GM12891 (cell line): ENCODE measurements around the gene ANP32B. TPM values are rescaled to one million over a fixed set of nuclear protein-coding genes. Genes with fewer than 3 reads are reported as not detected.

Experiments used
- DNase-seq: peaks from one replicate; pipeline ENCODE4 v3.0.0; 2011; ENCODE audit warnings: low spot score; ENCODE audit not compliant: insufficient read length
- FAIRE-seq: peaks from 2 replicates; lab custom pipeline; 2011; peaks lifted over from hg19 to GRCh38; lab: Jason Lieb, UNC
- PAX5 ChIP-seq: IDR thresholded peaks from 2 replicates; pipeline ENCODE4 v1.6.1; 2011; ENCODE audit warnings: low read length, moderate library complexity, mild to moderate bottlenecking; ENCODE audit not compliant: insufficient read depth, severe bottlenecking
- POLR2A ChIP-seq: IDR thresholded peaks from 2 replicates; pipeline ENCODE4 v1.6.1; 2011; ENCODE audit warnings: low read depth, low read length, control low read depth
- POLR2AphosphoS5 ChIP-seq: IDR thresholded peaks from 2 replicates; pipeline ENCODE4 v1.6.1; 2011; ENCODE audit warnings: low read depth, low read length, control low read depth
- POU2F2 ChIP-seq: IDR thresholded peaks from 2 replicates; pipeline ENCODE4 v1.6.1; 2011; ENCODE audit warnings: low read depth, mild to moderate bottlenecking, control low read depth, low read length, moderate library complexity
- SPI1 ChIP-seq: IDR thresholded peaks from 2 replicates; pipeline ENCODE4 v1.6.1; 2011; ENCODE audit warnings: low read depth, low read length, control low read depth
- TAF1 ChIP-seq: IDR thresholded peaks from 2 replicates; pipeline ENCODE4 v1.6.1; 2011; ENCODE audit warnings: low read depth, low read length, control low read depth
- polyA plus RNA-seq: library from polyadenylated mRNA; unstranded; fragments of >200 nt; gene quantifications from one replicate; pipeline ENCODE4 v1.2.1, GENCODE V29; 2012; ENCODE audit warnings: low read depth, missing spikeins, inconsistent platforms; ENCODE audit not compliant: missing spikeins

Gene ANP32B
- polyA plus RNA-seq = 230 TPM

GRCh38 chr9:97982683-97983588 lies at the start of gene ANP32B:
Gene ANP32B (plus strand): TSS chr9:97983341. CDS start chr9:97983556, 215 bp downstream.
- TF ChIP-seq TAF1 (peak; percentile 76), PAX5 (no peak), POLR2AphosphoS5 (peak; percentile 46), POLR2A (no peak), SPI1 (peak; percentile 70)
- FAIRE-seq (peak; percentile 98), DNase-seq (peak; percentile 80)

GRCh38 chr9:97934321-97935115 lies 48.6 kb upstream of the ANP32B start:
- FAIRE-seq (no peak), DNase-seq (no peak)

GRCh38 chr9:97935276-97935675 lies 47.9 kb upstream of the ANP32B start:
- no peak for TF ChIP-seq POLR2A
- TF ChIP-seq TAF1 = no peak
- TF ChIP-seq POU2F2 = no peak
- no peak for TF ChIP-seq POLR2AphosphoS5
- TF ChIP-seq PAX5 = no peak
- TF ChIP-seq SPI1 = no peak
- no peak for DNase-seq
- FAIRE-seq = peak; percentile 52

More at GRCh38 chr9:97934321-97935115, 48.6 kb upstream of the ANP32B start:
- TF ChIP-seq POLR2A (no peak), TAF1 (no peak), SPI1 (no peak), PAX5 (no peak), POLR2AphosphoS5 (no peak), POU2F2 (no peak)

GRCh38 chr9:97936998-97937397 lies 46.1 kb upstream of the ANP32B start:
- TF ChIP-seq POU2F2 (no peak), TAF1 (no peak), POLR2A (no peak), POLR2AphosphoS5 (no peak), SPI1 (no peak), PAX5 (no peak)
- no peak for DNase-seq
- no peak for FAIRE-seq

GRCh38 chr9:97938081-97938644 lies 45.0 kb upstream of the ANP32B start, which contains the start of gene HEMGN:
Gene HEMGN (minus strand): TSS chr9:97938172. CDS start chr9:97938136, 36 bp downstream.
- peak; percentile 72 for FAIRE-seq

GRCh38 chr9:97940233-97940632 lies 42.9 kb upstream of the ANP32B start:
- DNase-seq (no peak), FAIRE-seq (no peak)
- TF ChIP-seq TAF1 (no peak), POLR2AphosphoS5 (no peak), PAX5 (no peak), POU2F2 (no peak), POLR2A (no peak)

More at GRCh38 chr9:97938081-97938644, 45.0 kb upstream of the ANP32B start, which contains the start of gene HEMGN:
- DNase-seq = no peak
- TF ChIP-seq PAX5 = no peak
- TF ChIP-seq POLR2A = no peak
- no peak for TF ChIP-seq TAF1
- TF ChIP-seq POU2F2 = no peak
- no peak for TF ChIP-seq POLR2AphosphoS5
- no peak for TF ChIP-seq SPI1

- DNase-seq = no peak
- TF ChIP-seq POLR2AphosphoS5 (no peak), POU2F2 (no peak)
- no peak for FAIRE-seq
Measured at GRCh38 chr9:97940741-97941140, 42.4 kb upstream of the ANP32B start.

GRCh38 chr9:97941323-97941722 lies 41.8 kb upstream of the ANP32B start:
- no peak for TF ChIP-seq POU2F2
- FAIRE-seq (peak; percentile 40), DNase-seq (no peak)

GRCh38 chr9:97943308-97943855 lies 39.8 kb upstream of the ANP32B start:
- FAIRE-seq (no peak), DNase-seq (no peak)
- TF ChIP-seq POLR2A = no peak
- TF ChIP-seq TAF1 = no peak
- no peak for TF ChIP-seq POLR2AphosphoS5
- no peak for TF ChIP-seq POU2F2
- TF ChIP-seq PAX5 = no peak
- TF ChIP-seq SPI1 = no peak
